Measurements from ENCODE around the gene C14orf180.

Gene C14orf180

DNA sequence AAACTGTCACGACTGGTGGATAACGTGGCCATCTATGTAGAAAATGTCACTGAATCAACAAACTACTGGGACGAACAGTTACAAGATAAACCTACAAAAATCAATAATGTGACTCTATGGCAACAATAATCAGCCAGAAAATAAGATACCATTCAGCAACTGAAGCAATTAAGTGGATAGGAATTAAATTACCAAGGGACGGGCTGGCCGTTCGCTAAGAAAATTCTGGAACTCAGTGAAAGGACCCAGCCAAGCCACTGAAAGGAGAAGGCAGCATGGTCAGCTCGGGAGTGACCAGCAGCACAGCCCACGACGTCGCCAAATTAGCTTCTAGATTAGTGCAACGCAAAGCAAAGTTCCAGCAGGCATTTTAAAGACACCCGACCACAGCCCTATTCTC lies 58.6 kb downstream of the C14orf180 start:
- no peak for FAIRE-seq

GRCh38 chr14:104638927-104639450 lies 59.4 kb downstream of the C14orf180 start:
- DNase-seq (ENCODE audit: extremely low spot score, insufficient read length, low read depth) (no peak), FAIRE-seq (no peak)

More for the DNA sequence above, 58.6 kb downstream of the C14orf180 start:
- no peak for DNase-seq (ENCODE audit: extremely low spot score, insufficient read length, low read depth)

GRCh38 chr14:104639471-104639870 lies 59.9 kb downstream of the C14orf180 start:
- FAIRE-seq (no peak), DNase-seq (ENCODE audit: extremely low spot score, insufficient read length, low read depth) (no peak)

Measured in GM18507 (cell line).